SK-N-SH treated with all-trans-retinoic acid at 6 μM for 48 hours (cell line): Measurements from ENCODE around the gene ARHGEF6.

Experiments
- ATAC-seq: fragments of 200-7000 bp; cut with Tn5 transposase; 3 replicates; pipeline ENCODE4 v1.9.1; 2020; ENCODE audit warnings: mild to moderate bottlenecking, moderate library complexity
- ARNTL ChIP-seq: fragments of 450-650 bp; formaldehyde crosslinking; IDR thresholded peaks from 2 replicates; pipeline ENCODE4 v1.5.0; 2020; ENCODE audit warnings: low read depth, mild to moderate bottlenecking, moderate library complexity, borderline replicate concordance
- BACH2 ChIP-seq: fragments of 250-450 bp; sonication (Bioruptor Pico); IDR thresholded peaks from 2 replicates; pipeline ENCODE4 v1.9.0; 2021; ENCODE audit warnings: mild to moderate bottlenecking, borderline replicate concordance
- CSDC2 ChIP-seq: fragments of 250-450 bp; sonication (Bioruptor Pico); IDR thresholded peaks from 2 replicates; pipeline ENCODE4 v1.5.0; 2020; ENCODE audit warnings: mild to moderate bottlenecking, moderate library complexity
- ESRRG ChIP-seq: fragments of 250-450 bp; sonication (Bioruptor Pico); IDR thresholded peaks from 2 replicates; pipeline ENCODE4 v1.6.1; 2021; ENCODE audit warnings: mild to moderate bottlenecking
- GLIS3 ChIP-seq: fragments of 250-450 bp; sonication (Bioruptor Pico); IDR thresholded peaks from 2 replicates; pipeline ENCODE4 v1.5.0; 2020; ENCODE audit warnings: mild to moderate bottlenecking, moderate library complexity
- ISL1 ChIP-seq: fragments of 250-450 bp; sonication (Bioruptor Pico); IDR thresholded peaks from 2 replicates; pipeline ENCODE4 v2.1.2; 2022; ENCODE audit warnings: mild to moderate bottlenecking, moderate library complexity
- OSR1 ChIP-seq: fragments of 250-450 bp; sonication (Bioruptor Pico); IDR thresholded peaks from 2 replicates; pipeline ENCODE4 v1.8.0; 2022; ENCODE audit warnings: moderate library complexity, mild to moderate bottlenecking, inconsistent platforms
- PPARA ChIP-seq: fragments of 250-450 bp; sonication (Bioruptor Pico); IDR thresholded peaks from 2 replicates; pipeline ENCODE4 v1.5.0; 2020; ENCODE audit warnings: mild to moderate bottlenecking, borderline replicate concordance
- RARB ChIP-seq: fragments of 250-450 bp; sonication (Bioruptor Pico); IDR thresholded peaks from 2 replicates; pipeline ENCODE4 v1.8.0; 2021; ENCODE audit warnings: mild to moderate bottlenecking, moderate library complexity
- SNAI2 ChIP-seq: fragments of 250-450 bp; sonication (Bioruptor Pico); IDR thresholded peaks from 2 replicates; pipeline ENCODE4 v1.5.0; 2020; ENCODE audit warnings: mild to moderate bottlenecking, moderate library complexity
- TCF4 ChIP-seq: fragments of 250-450 bp; sonication (Bioruptor Pico); IDR thresholded peaks from 2 replicates; pipeline ENCODE4 v1.8.0; 2021; ENCODE audit warnings: mild to moderate bottlenecking, moderate library complexity, borderline replicate concordance
- TOX ChIP-seq: fragments of 250-450 bp; sonication (Bioruptor Pico); IDR thresholded peaks from 2 replicates; pipeline ENCODE4 v1.8.0; 2021; ENCODE audit warnings: mild to moderate bottlenecking, moderate library complexity, borderline replicate concordance
- ZC3H10 ChIP-seq: fragments of 250-450 bp; sonication (Bioruptor Pico); IDR thresholded peaks from 2 replicates; pipeline ENCODE4 v1.5.1; 2021; ENCODE audit warnings: mild to moderate bottlenecking, moderate library complexity
- ZFP3 ChIP-seq: fragments of 250-450 bp; sonication (Bioruptor Pico); IDR thresholded peaks from 2 replicates; pipeline ENCODE4 v1.5.0; 2020; ENCODE audit warnings: mild to moderate bottlenecking, moderate library complexity
- ZFP30 ChIP-seq: fragments of 450-650 bp; formaldehyde crosslinking; IDR thresholded peaks from 2 replicates; pipeline ENCODE4 v1.5.0; 2022; ENCODE audit warnings: mild to moderate bottlenecking, moderate library complexity
- ZNF70 ChIP-seq: fragments of 450-650 bp; formaldehyde crosslinking; IDR thresholded peaks from 2 replicates; pipeline ENCODE4 v1.5.0; 2020; ENCODE audit warnings: mild to moderate bottlenecking, moderate library complexity
- ZNF8 ChIP-seq: fragments of 450-650 bp; formaldehyde crosslinking; IDR thresholded peaks from 2 replicates; pipeline ENCODE4 v1.5.0; 2020; ENCODE audit warnings: mild to moderate bottlenecking, moderate library complexity
- TF ChIP-seq, protein P1 (sequence below): fragments of 250-450 bp; sonication (Bioruptor Pico); IDR thresholded peaks from 2 replicates; pipeline ENCODE4 v1.5.0; 2020; ENCODE audit warnings: mild to moderate bottlenecking, moderate library complexity
- TF ChIP-seq, protein P2 (sequence below): fragments of 250-450 bp; sonication (Bioruptor Pico); IDR thresholded peaks from 2 replicates; pipeline ENCODE4 v1.5.1; 2020; ENCODE audit warnings: low read depth, mild to moderate bottlenecking, moderate library complexity
- TF ChIP-seq, protein P3 (sequence below): fragments of 250-450 bp; sonication (Bioruptor Pico); IDR thresholded peaks from 2 replicates; pipeline ENCODE4 v1.8.0; 2020; ENCODE audit warnings: mild to moderate bottlenecking, moderate library complexity, borderline replicate concordance
- TF ChIP-seq, protein P4 (sequence below): fragments of 250-450 bp; sonication (Bioruptor Pico); IDR thresholded peaks from 2 replicates; pipeline ENCODE4 v1.8.0; 2021; ENCODE audit warnings: low read depth, mild to moderate bottlenecking, moderate library complexity, borderline replicate concordance
- TF ChIP-seq, protein P5 (sequence below): fragments of 250-450 bp; sonication (Bioruptor Pico); IDR thresholded peaks from 2 replicates; pipeline ENCODE4 v1.5.1; 2021; ENCODE audit warnings: mild to moderate bottlenecking, moderate library complexity

Gene ARHGEF6

DNA sequence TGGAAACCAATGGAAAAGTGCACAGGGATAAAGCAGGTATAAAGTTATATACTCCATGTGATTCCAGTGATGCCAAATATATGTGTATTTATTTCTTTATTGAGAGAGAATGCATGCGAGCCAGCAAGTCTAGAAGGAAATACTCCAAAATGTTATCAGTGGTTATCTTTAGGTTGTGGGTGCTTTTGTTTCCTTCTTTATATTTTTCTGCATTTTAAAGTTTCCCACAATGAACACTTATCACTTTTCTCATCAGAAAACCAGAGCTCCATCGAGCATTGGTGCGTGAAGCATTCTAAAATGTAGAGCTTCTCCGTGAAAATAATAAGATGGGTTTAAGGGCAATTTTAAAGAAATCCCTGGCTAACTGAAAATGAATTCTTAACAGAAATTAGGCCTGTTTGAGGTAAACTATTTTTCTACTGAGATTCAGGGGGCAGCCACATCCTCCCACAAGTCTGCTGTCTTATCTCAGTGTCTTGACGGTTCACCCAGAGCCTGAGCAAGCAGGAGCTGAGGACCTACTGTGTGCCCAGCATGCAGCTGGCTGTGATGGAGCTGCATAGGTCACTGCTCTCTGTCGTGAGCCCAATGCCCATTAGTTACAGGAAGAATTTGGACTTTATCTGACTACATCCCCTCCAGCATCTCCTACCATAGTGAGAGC is 151.5 kb downstream of the ARHGEF6 start:
- TF ChIP-seq ARNTL (CRISPR knock-in tag): no peak
- TF ChIP-seq CSDC2 (CRISPR knock-in tag): no peak
- TF ChIP-seq, protein P1, sequence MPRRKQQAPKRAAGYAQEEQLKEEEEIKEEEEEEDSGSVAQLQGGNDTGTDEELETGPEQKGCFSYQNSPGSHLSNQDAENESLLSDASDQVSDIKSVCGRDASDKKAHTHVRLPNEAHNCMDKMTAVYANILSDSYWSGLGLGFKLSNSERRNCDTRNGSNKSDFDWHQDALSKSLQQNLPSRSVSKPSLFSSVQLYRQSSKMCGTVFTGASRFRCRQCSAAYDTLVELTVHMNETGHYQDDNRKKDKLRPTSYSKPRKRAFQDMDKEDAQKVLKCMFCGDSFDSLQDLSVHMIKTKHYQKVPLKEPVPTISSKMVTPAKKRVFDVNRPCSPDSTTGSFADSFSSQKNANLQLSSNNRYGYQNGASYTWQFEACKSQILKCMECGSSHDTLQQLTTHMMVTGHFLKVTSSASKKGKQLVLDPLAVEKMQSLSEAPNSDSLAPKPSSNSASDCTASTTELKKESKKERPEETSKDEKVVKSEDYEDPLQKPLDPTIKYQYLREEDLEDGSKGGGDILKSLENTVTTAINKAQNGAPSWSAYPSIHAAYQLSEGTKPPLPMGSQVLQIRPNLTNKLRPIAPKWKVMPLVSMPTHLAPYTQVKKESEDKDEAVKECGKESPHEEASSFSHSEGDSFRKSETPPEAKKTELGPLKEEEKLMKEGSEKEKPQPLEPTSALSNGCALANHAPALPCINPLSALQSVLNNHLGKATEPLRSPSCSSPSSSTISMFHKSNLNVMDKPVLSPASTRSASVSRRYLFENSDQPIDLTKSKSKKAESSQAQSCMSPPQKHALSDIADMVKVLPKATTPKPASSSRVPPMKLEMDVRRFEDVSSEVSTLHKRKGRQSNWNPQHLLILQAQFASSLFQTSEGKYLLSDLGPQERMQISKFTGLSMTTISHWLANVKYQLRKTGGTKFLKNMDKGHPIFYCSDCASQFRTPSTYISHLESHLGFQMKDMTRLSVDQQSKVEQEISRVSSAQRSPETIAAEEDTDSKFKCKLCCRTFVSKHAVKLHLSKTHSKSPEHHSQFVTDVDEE (CRISPR knock-in tag): no peak
- TF ChIP-seq ZNF8 (CRISPR knock-in tag): no peak
- TF ChIP-seq TCF4: no peak
- TF ChIP-seq TOX (CRISPR knock-in tag): no peak
- no peak for TF ChIP-seq ZFP3 (CRISPR knock-in tag)
- TF ChIP-seq SNAI2: no peak
- TF ChIP-seq ESRRG (CRISPR knock-in tag): no peak
- TF ChIP-seq, protein P2, sequence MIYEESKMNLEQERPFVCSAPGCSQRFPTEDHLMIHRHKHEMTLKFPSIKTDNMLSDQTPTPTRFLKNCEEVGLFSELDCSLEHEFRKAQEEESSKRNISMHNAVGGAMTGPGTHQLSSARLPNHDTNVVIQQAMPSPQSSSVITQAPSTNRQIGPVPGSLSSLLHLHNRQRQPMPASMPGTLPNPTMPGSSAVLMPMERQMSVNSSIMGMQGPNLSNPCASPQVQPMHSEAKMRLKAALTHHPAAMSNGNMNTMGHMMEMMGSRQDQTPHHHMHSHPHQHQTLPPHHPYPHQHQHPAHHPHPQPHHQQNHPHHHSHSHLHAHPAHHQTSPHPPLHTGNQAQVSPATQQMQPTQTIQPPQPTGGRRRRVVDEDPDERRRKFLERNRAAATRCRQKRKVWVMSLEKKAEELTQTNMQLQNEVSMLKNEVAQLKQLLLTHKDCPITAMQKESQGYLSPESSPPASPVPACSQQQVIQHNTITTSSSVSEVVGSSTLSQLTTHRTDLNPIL: no peak
- TF ChIP-seq, protein P3, sequence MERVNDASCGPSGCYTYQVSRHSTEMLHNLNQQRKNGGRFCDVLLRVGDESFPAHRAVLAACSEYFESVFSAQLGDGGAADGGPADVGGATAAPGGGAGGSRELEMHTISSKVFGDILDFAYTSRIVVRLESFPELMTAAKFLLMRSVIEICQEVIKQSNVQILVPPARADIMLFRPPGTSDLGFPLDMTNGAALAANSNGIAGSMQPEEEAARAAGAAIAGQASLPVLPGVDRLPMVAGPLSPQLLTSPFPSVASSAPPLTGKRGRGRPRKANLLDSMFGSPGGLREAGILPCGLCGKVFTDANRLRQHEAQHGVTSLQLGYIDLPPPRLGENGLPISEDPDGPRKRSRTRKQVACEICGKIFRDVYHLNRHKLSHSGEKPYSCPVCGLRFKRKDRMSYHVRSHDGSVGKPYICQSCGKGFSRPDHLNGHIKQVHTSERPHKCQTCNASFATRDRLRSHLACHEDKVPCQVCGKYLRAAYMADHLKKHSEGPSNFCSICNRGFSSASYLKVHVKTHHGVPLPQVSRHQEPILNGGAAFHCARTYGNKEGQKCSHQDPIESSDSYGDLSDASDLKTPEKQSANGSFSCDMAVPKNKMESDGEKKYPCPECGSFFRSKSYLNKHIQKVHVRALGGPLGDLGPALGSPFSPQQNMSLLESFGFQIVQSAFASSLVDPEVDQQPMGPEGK (CRISPR knock-in tag): no peak
- TF ChIP-seq ZC3H10 (CRISPR knock-in tag): no peak
- TF ChIP-seq BACH2: no peak
- TF ChIP-seq RARB (CRISPR knock-in tag): no peak
- TF ChIP-seq ZFP30 (CRISPR knock-in tag): no peak
- no peak for TF ChIP-seq ISL1 (CRISPR knock-in tag)
- TF ChIP-seq ZNF70 (CRISPR knock-in tag): no peak
- no peak for TF ChIP-seq PPARA
- TF ChIP-seq, protein P4, sequence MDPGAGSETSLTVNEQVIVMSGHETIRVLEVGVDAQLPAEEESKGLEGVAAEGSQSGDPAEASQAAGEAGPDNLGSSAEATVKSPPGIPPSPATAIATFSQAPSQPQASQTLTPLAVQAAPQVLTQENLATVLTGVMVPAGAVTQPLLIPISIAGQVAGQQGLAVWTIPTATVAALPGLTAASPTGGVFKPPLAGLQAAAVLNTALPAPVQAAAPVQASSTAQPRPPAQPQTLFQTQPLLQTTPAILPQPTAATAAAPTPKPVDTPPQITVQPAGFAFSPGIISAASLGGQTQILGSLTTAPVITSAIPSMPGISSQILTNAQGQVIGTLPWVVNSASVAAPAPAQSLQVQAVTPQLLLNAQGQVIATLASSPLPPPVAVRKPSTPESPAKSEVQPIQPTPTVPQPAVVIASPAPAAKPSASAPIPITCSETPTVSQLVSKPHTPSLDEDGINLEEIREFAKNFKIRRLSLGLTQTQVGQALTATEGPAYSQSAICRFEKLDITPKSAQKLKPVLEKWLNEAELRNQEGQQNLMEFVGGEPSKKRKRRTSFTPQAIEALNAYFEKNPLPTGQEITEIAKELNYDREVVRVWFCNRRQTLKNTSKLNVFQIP (CRISPR knock-in tag): no peak
- TF ChIP-seq, protein P5, sequence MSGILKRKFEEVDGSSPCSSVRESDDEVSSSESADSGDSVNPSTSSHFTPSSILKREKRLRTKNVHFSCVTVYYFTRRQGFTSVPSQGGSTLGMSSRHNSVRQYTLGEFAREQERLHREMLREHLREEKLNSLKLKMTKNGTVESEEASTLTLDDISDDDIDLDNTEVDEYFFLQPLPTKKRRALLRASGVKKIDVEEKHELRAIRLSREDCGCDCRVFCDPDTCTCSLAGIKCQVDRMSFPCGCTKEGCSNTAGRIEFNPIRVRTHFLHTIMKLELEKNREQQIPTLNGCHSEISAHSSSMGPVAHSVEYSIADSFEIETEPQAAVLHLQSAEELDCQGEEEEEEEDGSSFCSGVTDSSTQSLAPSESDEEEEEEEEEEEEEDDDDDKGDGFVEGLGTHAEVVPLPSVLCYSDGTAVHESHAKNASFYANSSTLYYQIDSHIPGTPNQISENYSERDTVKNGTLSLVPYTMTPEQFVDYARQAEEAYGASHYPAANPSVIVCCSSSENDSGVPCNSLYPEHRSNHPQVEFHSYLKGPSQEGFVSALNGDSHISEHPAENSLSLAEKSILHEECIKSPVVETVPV (CRISPR knock-in tag): no peak

DNA sequence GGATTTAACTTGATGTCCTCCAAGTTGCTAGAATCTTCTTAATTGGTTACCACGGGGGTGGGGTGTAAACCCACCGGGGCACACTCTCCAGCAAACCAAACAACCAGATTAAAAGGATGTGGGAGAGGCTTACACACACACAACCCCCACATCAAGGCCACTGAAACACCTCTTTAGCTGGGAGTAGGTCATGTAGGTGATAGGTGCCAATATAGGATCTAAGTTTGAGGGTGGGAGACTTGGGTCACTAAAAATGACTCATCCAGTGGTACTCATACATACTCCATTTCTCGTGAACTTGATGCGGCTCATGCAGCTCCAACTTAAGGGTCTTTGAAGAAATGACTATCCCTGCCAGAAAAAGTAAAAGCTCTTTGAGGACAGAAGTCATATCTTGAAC is 153.3 kb downstream of the ARHGEF6 start:
- TF ChIP-seq PPARA: no peak
- no peak for TF ChIP-seq ZNF8 (CRISPR knock-in tag)
- TF ChIP-seq ZFP30 (CRISPR knock-in tag): no peak
- no peak for TF ChIP-seq OSR1 (CRISPR knock-in tag)
- TF ChIP-seq ISL1 (CRISPR knock-in tag): no peak
- no peak for TF ChIP-seq GLIS3 (CRISPR knock-in tag)
- TF ChIP-seq, protein P2: no peak
- TF ChIP-seq RARB (CRISPR knock-in tag): no peak
- TF ChIP-seq ARNTL (CRISPR knock-in tag): no peak
- TF ChIP-seq, protein P1 (CRISPR knock-in tag): no peak
- TF ChIP-seq ZNF70 (CRISPR knock-in tag): no peak
- TF ChIP-seq, protein P4 (CRISPR knock-in tag): no peak
- TF ChIP-seq SNAI2: no peak
- TF ChIP-seq ZC3H10 (CRISPR knock-in tag): no peak
- ATAC-seq: no peak

More for the DNA sequence above, 151.5 kb downstream of the ARHGEF6 start:
- no peak for ATAC-seq
